T-helper 1 cell treated with Interleukin-12 subunit alpha and Interleukin-12 subunit beta and Interleukin-4 antibody, amounts not matched to agents 30 μg/mL and 1 μg/mL, for 36 hours (primary cell): Measurements from ENCODE around the gene OBSL1.

Source experiments
- H3K27ac Mint-ChIP-seq: one replicate; pipeline ENCODE4 v1.8.0; 2021; ENCODE audit warnings: mild to moderate bottlenecking, mixed read lengths
- H3K27me3 Mint-ChIP-seq: one replicate; pipeline ENCODE4 v1.8.0; 2021; ENCODE audit warnings: low read depth, mixed read lengths
- H3K36me3 Mint-ChIP-seq: one replicate; pipeline ENCODE4 v1.8.0; 2021; ENCODE audit warnings: low read depth, mixed read lengths
- H3K4me1 Mint-ChIP-seq: one replicate; pipeline ENCODE4 v1.8.0; 2021; ENCODE audit warnings: low read depth, mixed read lengths
- H3K4me3 Mint-ChIP-seq: one replicate; pipeline ENCODE4 v1.8.0; 2021; ENCODE audit warnings: mild to moderate bottlenecking, moderate library complexity, mixed read lengths
- H3K9me3 Mint-ChIP-seq: one replicate; pipeline ENCODE4 v1.8.0; 2021; ENCODE audit warnings: mixed read lengths

Gene OBSL1

DNA sequence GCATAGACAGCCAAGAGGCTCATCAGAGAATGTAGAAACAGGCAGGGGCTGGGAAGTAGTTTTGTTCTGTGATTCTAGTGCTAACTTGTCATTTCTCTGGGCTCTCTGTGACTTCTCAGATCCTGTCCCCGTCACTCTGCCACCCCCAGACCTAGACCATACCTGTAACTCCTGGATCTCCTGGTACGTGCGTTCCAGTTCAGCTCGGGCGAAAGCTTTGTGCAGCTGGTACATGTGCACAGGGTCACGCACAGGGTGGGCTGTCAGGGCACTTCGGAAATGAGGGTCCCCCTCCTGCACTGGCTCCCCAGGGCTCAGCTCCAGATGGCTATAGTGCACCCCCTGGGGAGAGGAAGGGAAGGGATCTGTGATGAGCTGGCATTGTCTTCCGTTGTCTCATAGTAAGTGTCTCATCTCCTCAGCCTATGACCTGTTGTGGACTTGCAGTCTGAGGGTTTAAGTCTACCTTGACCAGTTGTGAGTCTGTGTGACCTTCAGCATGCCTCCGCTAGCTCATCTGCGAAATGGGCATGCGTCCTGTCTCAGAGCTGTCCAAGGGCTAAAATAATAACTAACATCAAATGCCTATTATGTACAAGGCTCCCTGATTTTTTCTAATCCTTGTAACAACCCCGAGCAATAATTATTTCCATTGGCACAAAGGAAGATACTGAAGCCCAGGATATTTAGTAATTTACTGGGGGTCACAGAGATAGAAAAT is 30.4 kb downstream of the OBSL1 start:
- Mint-ChIP-seq H3K27ac (no peak overlapping the region), H3K36me3 (peaks cover 10% of the 10 kb centered on the region), H3K4me3 (peak overlapping the region; percentile 88), H3K9me3 (no peaks in the 10 kb centered on the region), H3K27me3 (peaks cover 15% of the 10 kb centered on the region), H3K4me1 (peaks cover 11% of the 10 kb centered on the region)

DNA sequence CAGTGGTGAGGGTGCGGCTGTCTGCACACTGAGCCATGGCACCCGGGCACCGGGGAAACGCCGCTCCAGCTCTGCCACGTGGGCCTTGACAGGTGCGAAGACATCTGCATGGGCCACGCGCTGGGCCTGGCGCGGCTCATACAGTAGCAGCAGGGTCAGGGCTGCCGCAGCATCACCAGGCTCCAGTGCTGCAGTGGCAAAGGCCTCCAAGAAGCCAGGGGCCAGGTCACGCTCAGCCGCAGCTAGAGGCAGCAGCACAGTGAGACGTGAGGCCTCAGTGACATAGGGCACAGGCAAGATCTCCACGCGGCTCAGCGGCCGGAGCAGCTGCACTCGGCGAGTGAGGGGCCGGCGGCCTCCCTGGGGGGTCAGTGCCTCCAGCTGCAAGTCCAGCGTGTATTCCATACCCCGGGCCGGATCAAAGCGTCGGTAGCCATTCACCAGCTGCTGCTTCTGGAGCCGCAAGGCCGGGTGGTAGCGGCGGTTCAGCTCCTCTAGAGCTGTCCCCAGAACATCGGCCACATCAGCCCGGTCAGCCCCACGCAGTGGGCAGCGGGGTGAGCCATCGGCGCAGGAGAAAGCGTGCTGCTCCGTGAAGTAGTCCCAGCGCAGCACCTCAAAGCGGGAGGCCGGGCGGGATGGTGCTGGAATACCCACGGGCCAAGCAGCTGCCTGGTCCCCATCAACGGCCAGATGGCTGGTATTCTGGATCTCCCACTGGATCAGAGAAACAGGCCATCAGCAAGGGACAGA is 31.2 kb downstream of the OBSL1 start:
- Mint-ChIP-seq H3K27me3 (peaks cover 10% of the 10 kb centered on the region), H3K9me3 (no peaks in the 10 kb centered on the region), H3K36me3 (peaks cover 10% of the 10 kb centered on the region), H3K4me3 (peak overlapping the region; percentile 25), H3K27ac (no peak overlapping the region), H3K4me1 (peaks cover 11% of the 10 kb centered on the region)

- H3K9me3 Mint-ChIP-seq = no peaks in the 10 kb centered on the region
- H3K27ac Mint-ChIP-seq = no peak overlapping the region
- peaks cover under 1% of the 10 kb centered on the region for H3K27me3 Mint-ChIP-seq
- H3K4me1 Mint-ChIP-seq = peaks cover 9% of the 10 kb centered on the region
- H3K4me3 Mint-ChIP-seq = no peak overlapping the region
- peaks cover 10% of the 10 kb centered on the region for H3K36me3 Mint-ChIP-seq
Observed at GRCh38 chr2:219538956-219539788, 32.2 kb downstream of the OBSL1 start.

GRCh38 chr2:219538504-219538951 is 32.8 kb downstream of the OBSL1 start:
- Mint-ChIP-seq H3K27ac (no peak overlapping the region), H3K9me3 (no peaks in the 10 kb centered on the region), H3K27me3 (no peaks in the 10 kb centered on the region), H3K4me1 (peaks cover 9% of the 10 kb centered on the region), H3K4me3 (no peak overlapping the region), H3K36me3 (peaks cover 10% of the 10 kb centered on the region)

GRCh38 chr2:219537657-219538488 is 33.5 kb downstream of the OBSL1 start:
- no peak overlapping the region for H3K27ac Mint-ChIP-seq
- peaks cover 10% of the 10 kb centered on the region for H3K36me3 Mint-ChIP-seq
- no peak overlapping the region for H3K4me3 Mint-ChIP-seq
- H3K9me3 Mint-ChIP-seq = no peaks in the 10 kb centered on the region
- H3K27me3 Mint-ChIP-seq = no peaks in the 10 kb centered on the region
- peaks cover 8% of the 10 kb centered on the region for H3K4me1 Mint-ChIP-seq

- no peaks in the 10 kb centered on the region for H3K9me3 Mint-ChIP-seq
- H3K4me1 Mint-ChIP-seq = no peaks in the 10 kb centered on the region
- peaks cover 10% of the 10 kb centered on the region for H3K36me3 Mint-ChIP-seq
- H3K4me3 Mint-ChIP-seq = no peak overlapping the region
- H3K27me3 Mint-ChIP-seq = no peaks in the 10 kb centered on the region
- no peak overlapping the region for H3K27ac Mint-ChIP-seq
Observed at GRCh38 chr2:219536967-219537366, 34.4 kb downstream of the OBSL1 start.

DNA sequence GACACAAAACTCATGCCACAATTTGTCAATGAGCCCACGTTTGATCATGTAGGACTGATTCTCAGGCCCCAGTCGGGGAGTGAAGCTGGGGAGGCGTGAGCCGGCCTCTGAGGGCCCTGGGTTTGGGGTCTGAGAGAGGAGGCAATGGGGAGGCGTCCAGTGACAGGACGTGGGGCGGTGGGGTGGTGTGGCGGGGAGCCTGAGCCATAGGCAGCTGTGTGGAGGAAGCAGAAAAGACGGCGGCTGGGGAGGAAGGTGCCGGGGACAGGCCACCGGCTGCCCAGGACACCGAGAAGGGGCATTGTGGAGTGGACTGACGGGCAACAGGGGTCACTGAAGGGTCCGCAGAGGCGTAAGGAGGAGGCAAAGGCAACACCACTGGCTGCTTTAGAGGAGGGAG is 34.9 kb downstream of the OBSL1 start:
- peaks cover under 1% of the 10 kb centered on the region for H3K27me3 Mint-ChIP-seq
- H3K4me1 Mint-ChIP-seq = no peaks in the 10 kb centered on the region
- no peak overlapping the region for H3K27ac Mint-ChIP-seq
- H3K4me3 Mint-ChIP-seq = no peak overlapping the region
- no peaks in the 10 kb centered on the region for H3K9me3 Mint-ChIP-seq
- peaks cover 10% of the 10 kb centered on the region for H3K36me3 Mint-ChIP-seq

- peaks cover 2% of the 10 kb centered on the region for H3K36me3 Mint-ChIP-seq
- no peak overlapping the region for H3K27ac Mint-ChIP-seq
- peaks cover 24% of the 10 kb centered on the region for H3K27me3 Mint-ChIP-seq
- no peaks in the 10 kb centered on the region for H3K4me1 Mint-ChIP-seq
- H3K4me3 Mint-ChIP-seq = no peak overlapping the region
- no peaks in the 10 kb centered on the region for H3K9me3 Mint-ChIP-seq
Observed at GRCh38 chr2:219533930-219534661, 37.2 kb downstream of the OBSL1 start.

GRCh38 chr2:219532378-219532649 is 39.0 kb downstream of the OBSL1 start:
- Mint-ChIP-seq H3K27ac (no peak overlapping the region), H3K9me3 (no peaks in the 10 kb centered on the region), H3K36me3 (no peaks in the 10 kb centered on the region), H3K4me3 (no peak overlapping the region), H3K27me3 (peaks cover 41% of the 10 kb centered on the region), H3K4me1 (no peaks in the 10 kb centered on the region)

DNA sequence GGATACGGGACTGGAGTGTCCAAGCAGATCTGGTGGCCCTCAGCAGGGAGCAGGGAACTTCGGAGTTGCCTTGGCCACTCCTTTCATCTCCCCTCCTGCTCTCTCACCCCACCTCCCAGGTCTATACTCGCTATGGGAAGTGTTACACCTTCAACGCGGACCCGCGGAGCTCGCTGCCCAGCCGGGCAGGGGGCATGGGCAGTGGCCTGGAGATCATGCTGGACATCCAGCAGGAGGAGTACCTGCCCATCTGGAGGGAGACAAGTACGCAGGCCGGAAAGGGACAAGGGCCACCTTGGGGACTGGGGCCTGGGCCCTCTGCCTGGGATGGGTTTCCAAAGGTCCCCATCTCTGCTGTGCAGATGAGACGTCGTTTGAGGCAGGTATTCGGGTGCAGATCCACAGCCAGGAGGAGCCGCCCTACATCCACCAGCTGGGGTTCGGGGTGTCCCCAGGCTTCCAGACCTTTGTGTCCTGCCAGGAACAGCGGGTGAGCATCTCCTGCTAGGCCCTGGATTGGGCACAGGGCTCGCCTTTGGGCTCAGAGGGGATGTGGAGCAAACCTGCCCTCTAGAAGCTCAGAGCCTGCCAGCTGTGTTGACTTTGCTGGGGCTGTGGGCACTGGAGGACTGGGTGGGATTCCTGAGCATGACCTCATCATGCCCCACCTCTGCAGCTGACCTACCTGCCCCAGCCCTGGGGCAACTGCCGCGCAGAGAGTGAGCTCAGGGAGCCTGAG is 39.5 kb downstream of the OBSL1 start:
- H3K36me3 Mint-ChIP-seq = no peaks in the 10 kb centered on the region

GRCh38 chr2:219530048-219530963 is 41.0 kb downstream of the OBSL1 start:
- no peak overlapping the region for H3K4me3 Mint-ChIP-seq
- H3K4me1 Mint-ChIP-seq = no peaks in the 10 kb centered on the region
- no peaks in the 10 kb centered on the region for H3K9me3 Mint-ChIP-seq
- no peak overlapping the region for H3K27ac Mint-ChIP-seq
- peaks cover 58% of the 10 kb centered on the region for H3K27me3 Mint-ChIP-seq
- no peaks in the 10 kb centered on the region for H3K36me3 Mint-ChIP-seq

More for the DNA sequence above, 39.5 kb downstream of the OBSL1 start:
- Mint-ChIP-seq H3K27ac (no peak overlapping the region), H3K4me1 (no peaks in the 10 kb centered on the region), H3K4me3 (no peak overlapping the region), H3K9me3 (no peaks in the 10 kb centered on the region), H3K27me3 (peaks cover 45% of the 10 kb centered on the region)

DNA sequence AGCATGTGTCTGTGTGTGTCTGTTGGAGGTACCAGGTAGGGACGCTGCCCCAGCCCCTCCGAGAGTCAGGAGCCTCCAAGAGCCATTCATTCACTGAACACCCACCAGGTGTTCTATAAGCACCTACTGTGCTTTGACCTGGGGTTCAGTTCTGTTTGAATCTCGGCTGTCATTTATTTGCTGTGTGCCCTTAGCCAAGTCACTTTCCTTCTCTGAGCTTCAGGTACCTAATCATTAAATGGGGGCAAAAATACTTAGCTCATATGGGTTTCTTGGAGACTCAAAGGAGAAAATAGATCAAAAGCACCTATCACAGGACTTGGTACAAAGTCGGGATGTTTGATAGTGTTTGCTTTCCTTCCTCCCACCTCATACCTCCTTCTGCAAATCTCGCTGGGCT is 43.9 kb downstream of the OBSL1 start:
- H3K27ac Mint-ChIP-seq = no peak overlapping the region
- H3K4me3 Mint-ChIP-seq = no peak overlapping the region
- no peaks in the 10 kb centered on the region for H3K36me3 Mint-ChIP-seq
- H3K9me3 Mint-ChIP-seq = no peaks in the 10 kb centered on the region
- no peaks in the 10 kb centered on the region for H3K4me1 Mint-ChIP-seq
- H3K27me3 Mint-ChIP-seq = peaks cover 80% of the 10 kb centered on the region
